GM23248 (cell line): Measurements from ENCODE around the gene GOLPH3L. TPM values are rescaled to one million over a fixed set of nuclear protein-coding genes. Genes with fewer than 3 reads are reported as not detected.
"Not testable (repeated sequence)": the region's sequence is repeated elsewhere in the genome, so short reads cannot be mapped to it uniquely, and the experiment has no call there.

Source experiments
- DNase-seq: peaks from one replicate; pipeline ENCODE4 v3.0.0-alpha.2; 2015
- H2AFZ ChIP-seq: fragments of 200-600 bp; sonication (generic); 2 replicates; pipeline ENCODE4 v1.6.1; 2016; ENCODE audit warnings: antibody characterized with exemption
- H3F3A ChIP-seq: fragments of 200-600 bp; sonication (generic); 2 replicates; pipeline ENCODE4 v1.6.1; 2016; ENCODE audit warnings: mild to moderate bottlenecking, antibody characterized with exemption, mixed run types; ENCODE audit not compliant: insufficient read depth
- H3K27ac ChIP-seq: fragments of 200-600 bp; sonication (generic); 2 replicates; pipeline ENCODE4 v1.5.1; 2016; ENCODE audit warnings: mild to moderate bottlenecking
- H3K27me3 ChIP-seq: fragments of 200-600 bp; sonication (generic); replicated peaks from 2 replicates; pipeline ENCODE4 v1.6.1; 2016; ENCODE audit warnings: mild to moderate bottlenecking; ENCODE audit not compliant: insufficient read depth
- H3K36me3 ChIP-seq: fragments of 200-600 bp; sonication (generic); 2 replicates; pipeline ENCODE4 v1.6.1; 2016; ENCODE audit warnings: low read depth, mild to moderate bottlenecking
- H3K4me1 ChIP-seq: fragments of 200-600 bp; sonication (generic); 2 replicates; pipeline ENCODE4 v1.6.1; 2016; ENCODE audit warnings: mild to moderate bottlenecking; ENCODE audit not compliant: insufficient read depth
- H3K4me2 ChIP-seq: fragments of 200-600 bp; sonication (generic); one replicate; pipeline ENCODE4 v1.6.1; 2016; ENCODE audit warnings: mild to moderate bottlenecking; ENCODE audit not compliant: unreplicated experiment
- H3K4me3 ChIP-seq: fragments of 200-600 bp; sonication (generic); 2 replicates; pipeline ENCODE4 v1.5.1; 2016; ENCODE audit warnings: mild to moderate bottlenecking
- H3K79me2 ChIP-seq: fragments of 200-600 bp; sonication (generic); 2 replicates; pipeline ENCODE4 v1.6.1; 2016; ENCODE audit warnings: mild to moderate bottlenecking; ENCODE audit not compliant: insufficient read depth
- H3K9ac ChIP-seq: fragments of 200-600 bp; sonication (generic); 2 replicates; pipeline ENCODE4 v1.6.1; 2016; ENCODE audit warnings: mild to moderate bottlenecking
- H3K9me2 ChIP-seq: fragments of 200-600 bp; sonication (generic); 2 replicates; pipeline ENCODE4 v1.6.1; 2016; ENCODE audit warnings: mixed run types, mild to moderate bottlenecking, moderate library complexity; ENCODE audit not compliant: insufficient read depth
- H3K9me3 ChIP-seq: fragments of 200-600 bp; sonication (generic); one replicate; pipeline ENCODE4 v1.6.1; 2017; ENCODE audit warnings: low read depth
- H4K20me1 ChIP-seq: fragments of 200-600 bp; sonication (generic); 2 replicates; pipeline ENCODE4 v1.6.0; 2016; ENCODE audit not compliant: insufficient read depth
- EZH2 ChIP-seq: fragments of 200-600 bp; sonication (generic); IDR thresholded peaks from 2 replicates; pipeline ENCODE4 v1.6.1; 2018; ENCODE audit warnings: antibody characterized with exemption, mild to moderate bottlenecking; ENCODE audit not compliant: insufficient read depth, poor library complexity, severe bottlenecking
- EZH2phosphoT487 ChIP-seq: fragments of 200-600 bp; sonication (generic); IDR thresholded peaks from 2 replicates; pipeline ENCODE4 v1.6.1; 2018; ENCODE audit warnings: antibody characterized with exemption, moderate library complexity, mild to moderate bottlenecking, low read depth; ENCODE audit not compliant: insufficient read depth
- WGBS, 2 experiments: methylation state at CpG; one replicate each; pipeline ENCODE4 v1.1.6; 2015 to 2017; ENCODE audit warnings: low lambda C conversion rate in 2 of 2, low coverage in 1 of 2; ENCODE audit errors: missing lambda C conversion rate in 2 of 2; 5-methylcytosine and 5-hydroxymethylcytosine counted together
- in situ Hi-C: fragments of 300-500 bp; cut with MboI; formaldehyde crosslinking; loops from 2 replicates; pipeline ENCODE4 v1.15.0; 2020
- polyA plus RNA-seq: library from polyadenylated mRNA; unstranded; fragments of >200 nt; fragmentation: Nextera tagmentation; extraction: Ambion mirVana; gene quantifications from 2 replicates; pipeline ENCODE4 v1.2.1, GENCODE V29; 2016
- total RNA-seq: library from RNA; depleted of rRNA; stranded (reverse); fragments of >200 nt; shearing (Covaris generic); gene quantifications from 2 replicates; pipeline ENCODE4 v1.2.3, GENCODE V29; 2014

The GOLPH3L gene
- total and polyA plus RNA-seq, 2 experiments from 2014 or later: 8.8 to 23.9 TPM

GRCh38 chr1:150629115-150629928 lies 67.6 kb downstream of the GOLPH3L start, which contains the start of gene ENSA:
ENSA (minus strand) TSS chr1:150629612; CDS start chr1:150629470, 142 bp downstream.
- TF ChIP-seq EZH2phosphoT487 (no peak), EZH2 (no peak)
- Histone ChIP-seq H3K9me2 (no peaks in the 10 kb centered on the region), H3K27me3 (no peaks in the 10 kb centered on the region), H3F3A (0 out of 2 replicates have a peak, but pooled peaks cover 5% of the 10 kb centered on the region), H3K4me3 (peak within 1 kb of the TSS; percentile 98), H3K4me2 (peak within 1 kb of the TSS; percentile 94), H3K9me3 (no peaks in the 10 kb centered on the region), H4K20me1 (0 out of 2 replicates have a peak, but pooled peaks cover 4% of the 10 kb centered on the region), H3K4me1 (peaks cover 12% of the 10 kb centered on the region), H3K79me2 (peaks cover 53% of the 10 kb centered on the region), H3K9ac (peak within 1 kb of the TSS; percentile 86), H3K36me3 (peaks cover 25% of the 10 kb centered on the region; the same call in 1 of the 2 replicates), H3K27ac (peak within 1 kb of the TSS; percentile 90), H2AFZ (peak within 1 kb of the TSS; percentile 91)
- in situ Hi-C loops: no loop called here
- DNase-seq: peak; percentile 100
- 1 to 2% methylated on average over 46 to 49 of the region's 49 CpGs for WGBS, 2 experiments

- no peak for TF ChIP-seq EZH2phosphoT487
- TF ChIP-seq EZH2: no peak
- no peak for DNase-seq
- Histone ChIP-seq H3K27ac (peak overlapping the region; percentile 90), H3F3A (0 out of 2 replicates have a peak, but pooled peaks cover 5% of the 10 kb centered on the region), H3K36me3 (peaks cover 25% of the 10 kb centered on the region; the same call in 1 of the 2 replicates), H3K4me2 (peak overlapping the region; percentile 94), H2AFZ (peak overlapping the region; percentile 82), H3K79me2 (peaks cover 59% of the 10 kb centered on the region), H3K4me1 (peaks cover 12% of the 10 kb centered on the region), H3K4me3 (peak overlapping the region; percentile 98), H3K9me2 (no peaks in the 10 kb centered on the region), H3K9me3 (no peaks in the 10 kb centered on the region), H3K9ac (peak overlapping the region; percentile 86), H4K20me1 (0 out of 2 replicates have a peak, but pooled peaks cover 4% of the 10 kb centered on the region), H3K27me3 (no peaks in the 10 kb centered on the region)
- WGBS, 2 experiments: 0 to 1% methylated on average over 9 of the region's 9 CpGs
- in situ Hi-C loops: no loop called here
Measured at GRCh38 chr1:150628766-150629114, 68.2 kb downstream of the GOLPH3L start.

- WGBS, 2 experiments: 88 to 89% methylated on average over 5 of the region's 5 CpGs
- Histone ChIP-seq H3K79me2 (peaks cover 65% of the 10 kb centered on the region), H3K27me3 (no peaks in the 10 kb centered on the region), H4K20me1 (0 out of 2 replicates have a peak, but pooled peaks cover 4% of the 10 kb centered on the region), H3K4me1 (peaks cover 12% of the 10 kb centered on the region), H3K36me3 (peaks cover 29% of the 10 kb centered on the region), H3K27ac (no peak overlapping the region), H3F3A (peaks cover 9% of the 10 kb centered on the region; the same call in 1 of the 2 replicates), H3K9ac (peak overlapping the region; percentile 86), H2AFZ (no peak overlapping the region), H3K4me2 (peak overlapping the region; percentile 94), H3K9me2 (no peaks in the 10 kb centered on the region), H3K9me3 (no peaks in the 10 kb centered on the region), H3K4me3 (peak overlapping the region; percentile 98)
- TF ChIP-seq EZH2phosphoT487: no peak
- no peak for TF ChIP-seq EZH2
- no peak for DNase-seq
- in situ Hi-C loops: no loop called here
Measured at GRCh38 chr1:150627826-150628410, 69.0 kb downstream of the GOLPH3L start.

- H3K27me3 ChIP-seq: no peaks in the 10 kb centered on the region
- TF ChIP-seq EZH2 (no peak), EZH2phosphoT487 (no peak)
- no peak for DNase-seq
- H3F3A ChIP-seq: peaks cover 23% of the 10 kb centered on the region; the same call in 1 of the 2 replicates
- H3K27ac ChIP-seq: no peak overlapping the region
- peaks cover 31% of the 10 kb centered on the region for H3K36me3 ChIP-seq
- 0 out of 2 replicates have a peak, but pooled peaks cover 4% of the 10 kb centered on the region for H4K20me1 ChIP-seq
- H3K4me3 ChIP-seq: no peak overlapping the region
- H3K79me2 ChIP-seq: peaks cover 78% of the 10 kb centered on the region
- in situ Hi-C loops: no loop called here
- H3K4me1 ChIP-seq: peaks cover 14% of the 10 kb centered on the region
- H3K9me3 ChIP-seq: no peaks in the 10 kb centered on the region
- H3K4me2 ChIP-seq: no peak overlapping the region
- no peak overlapping the region for H2AFZ ChIP-seq
- no peaks in the 10 kb centered on the region for H3K9me2 ChIP-seq
- H3K9ac ChIP-seq: no peak overlapping the region
- WGBS, 2 experiments: 87 to 91% methylated on average over 2 of the region's 2 CpGs
Measured at GRCh38 chr1:150626150-150626549, 70.8 kb downstream of the GOLPH3L start.

- 88 to 100% methylated on average over 1 of the region's 1 CpG for WGBS, 2 experiments
- H3K4me2 ChIP-seq, H3K9me3 ChIP-seq, DNase-seq, H3K4me3 ChIP-seq, H3K27me3 ChIP-seq, in situ Hi-C loops, H3K9ac ChIP-seq, H3K27ac ChIP-seq, H3K9me2 ChIP-seq, H2AFZ ChIP-seq, H4K20me1 ChIP-seq: not testable (repeated sequence)
- H3K79me2 ChIP-seq: peaks cover 83% of the 10 kb centered on the region
- H3F3A ChIP-seq: peaks cover 39% of the 10 kb centered on the region
- H3K36me3 ChIP-seq: peaks cover 31% of the 10 kb centered on the region
- peaks cover 23% of the 10 kb centered on the region for H3K4me1 ChIP-seq
Measured at GRCh38 chr1:150624546-150624945, 72.4 kb downstream of the GOLPH3L start.

GRCh38 chr1:150624134-150624533 lies 72.8 kb downstream of the GOLPH3L start:
- H2AFZ ChIP-seq, in situ Hi-C loops, DNase-seq, H4K20me1 ChIP-seq, H3K27me3 ChIP-seq, H3K27ac ChIP-seq, H3K9ac ChIP-seq, H3K4me3 ChIP-seq, H3K4me2 ChIP-seq, H3K9me3 ChIP-seq, H3K9me2 ChIP-seq: not testable (repeated sequence)
- H3K79me2 ChIP-seq: peaks cover 87% of the 10 kb centered on the region
- peaks cover 41% of the 10 kb centered on the region for H3F3A ChIP-seq
- H3K4me1 ChIP-seq: peaks cover 27% of the 10 kb centered on the region
- 100% methylated on average over 1 of the region's 1 CpG for WGBS, 2 experiments
- H3K36me3 ChIP-seq: peaks cover 31% of the 10 kb centered on the region
